ENCODE results near the gene LAYN.

The LAYN gene

DNA sequence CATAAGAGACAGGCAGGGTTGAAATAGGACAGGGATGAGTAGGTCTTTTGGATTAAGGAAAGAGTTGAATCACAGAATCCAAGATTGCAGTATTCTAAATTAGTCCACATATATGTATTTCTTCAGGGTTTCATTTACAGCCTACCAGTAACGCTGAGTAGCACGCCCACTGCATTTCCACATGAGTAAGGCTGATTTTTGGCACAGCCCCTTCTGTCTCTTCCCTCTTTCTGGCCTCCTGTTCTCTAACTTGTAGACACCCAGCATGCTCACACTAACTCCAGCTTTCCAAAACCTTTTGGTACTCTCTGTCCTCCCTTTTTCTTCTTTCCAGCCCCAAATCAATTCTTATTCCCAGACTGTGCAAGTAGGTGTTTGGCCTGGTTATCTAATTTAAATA is 58.0 kb downstream of the LAYN start:
- Histone ChIP-seq H3K27ac (no peak overlapping the region), H3K9me3 (ENCODE audit: low read depth, low read length) (no peaks in the 10 kb centered on the region), H3K36me3 (ENCODE audit: insufficient read depth, low read length) (no peaks in the 10 kb centered on the region), H3K4me3 (no peak overlapping the region; the same call in 1 of the 2 replicates), H3K9ac (ENCODE audit: insufficient read length) (no peak overlapping the region)
- DNase-seq (ENCODE audit: low read depth, low spot score): no peak
- TF ChIP-seq EZH2 (IDR thresholded peaks at IDR 0.05) (no peak), POLR2AphosphoS5 (IDR thresholded peaks at IDR 0.05; ENCODE audit: borderline replicate concordance, low read depth, low read length) (no peak), FOXP2 (optimal IDR thresholded peaks at IDR 0.05; ENCODE audit: control extremely low read depth, extremely low read length, insufficient read depth) (no peak)

DNA sequence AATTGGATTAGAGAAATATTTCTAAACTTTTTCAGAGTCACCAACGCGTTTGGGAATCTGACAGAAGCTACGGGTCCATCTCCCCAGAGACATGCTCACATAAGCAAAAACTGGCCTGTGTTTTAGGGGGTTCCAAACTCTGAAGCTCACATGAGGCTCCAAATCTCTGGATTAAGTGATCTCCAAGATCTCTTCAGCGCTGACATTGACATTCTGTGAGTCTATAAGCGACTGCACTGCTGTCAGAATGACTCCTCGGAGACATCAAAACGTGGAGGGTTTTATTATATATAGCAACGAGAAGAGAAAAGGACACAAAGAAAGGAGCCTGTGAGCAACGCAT is 61.1 kb downstream of the LAYN start:
- Histone ChIP-seq H3K9ac (ENCODE audit: insufficient read length) (peak overlapping the region; percentile 76), H3K27ac (peak overlapping the region; percentile 76; the same call in 1 of the 2 replicates), H3K4me3 (peak overlapping the region; percentile 90), H3K36me3 (ENCODE audit: insufficient read depth, low read length) (no peaks in the 10 kb centered on the region), H3K9me3 (ENCODE audit: low read depth, low read length) (no peaks in the 10 kb centered on the region)
- TF ChIP-seq EZH2 (IDR thresholded peaks at IDR 0.05) (no peak), POLR2AphosphoS5 (IDR thresholded peaks at IDR 0.05; ENCODE audit: borderline replicate concordance, low read depth, low read length) (no peak), FOXP2 (optimal IDR thresholded peaks at IDR 0.05; ENCODE audit: control extremely low read depth, extremely low read length, insufficient read depth) (no peak)
- no peak for DNase-seq (ENCODE audit: low read depth, low spot score)

DNA sequence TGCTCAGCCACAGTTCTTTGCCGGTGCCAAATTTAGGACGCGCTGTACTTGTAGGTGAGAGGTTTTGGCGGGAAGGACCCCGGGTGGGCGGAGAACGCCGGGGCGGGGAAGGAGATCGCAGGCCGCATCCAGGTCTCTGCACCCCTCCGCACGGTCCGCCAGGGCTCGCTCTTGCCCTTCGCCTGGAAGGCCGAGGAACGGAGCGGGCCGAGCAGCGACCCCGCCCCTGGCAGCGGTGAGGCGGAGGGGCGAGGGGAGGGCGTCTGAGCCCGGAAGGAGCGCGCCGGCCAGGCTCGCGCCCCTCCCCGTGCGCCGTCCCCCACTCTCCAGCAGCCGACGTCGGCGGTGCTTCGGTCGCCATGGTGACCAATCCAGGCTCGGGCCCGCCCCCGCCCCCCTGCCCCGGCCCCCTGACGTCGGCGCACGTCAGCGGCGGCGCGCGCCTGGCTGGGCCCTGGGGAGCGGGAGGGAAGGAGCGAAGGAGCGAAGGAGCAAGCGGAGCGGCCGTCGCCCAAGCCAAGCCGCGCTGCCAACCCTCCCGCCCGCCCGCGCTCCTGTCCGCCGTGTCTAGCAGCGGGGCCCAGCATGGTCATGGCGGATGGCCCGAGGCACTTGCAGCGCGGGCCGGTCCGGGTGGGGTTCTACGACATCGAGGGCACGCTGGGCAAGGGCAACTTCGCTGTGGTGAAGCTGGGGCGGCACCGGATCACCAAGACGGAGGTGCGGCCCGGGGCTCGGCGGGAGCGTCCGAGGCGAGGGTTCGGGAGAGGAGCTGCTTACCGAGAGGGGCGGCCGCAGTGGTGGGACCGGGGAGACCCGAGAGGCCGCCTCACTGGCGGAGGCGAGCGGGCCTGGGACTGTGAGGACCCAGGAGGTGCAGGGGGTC is 61.7 kb downstream of the LAYN start, which contains the start of gene SIK2:
TSS of gene SIK2 (plus strand) at position 471 of the 886 bp plus-strand sequence. CDS start at position 586, 115 bp downstream.
- H3K36me3 ChIP-seq (ENCODE audit: insufficient read depth, low read length): no peaks in the 10 kb centered on the region
- H3K27ac ChIP-seq: peak within 1 kb of the TSS; percentile 76; the same call in 1 of the 2 replicates
- peak within 1 kb of the TSS; percentile 84 for H3K9ac ChIP-seq (ENCODE audit: insufficient read length)
- H3K9me3 ChIP-seq (ENCODE audit: low read depth, low read length): no peaks in the 10 kb centered on the region
- peak within 1 kb of the TSS; percentile 90 for H3K4me3 ChIP-seq
- TF ChIP-seq EZH2 (IDR thresholded peaks at IDR 0.05) (no peak), POLR2AphosphoS5 (IDR thresholded peaks at IDR 0.05; ENCODE audit: borderline replicate concordance, low read depth, low read length) (peak; percentile 28; the same call in 1 of the 2 replicates), FOXP2 (optimal IDR thresholded peaks at IDR 0.05; ENCODE audit: control extremely low read depth, extremely low read length, insufficient read depth) (peak; percentile 67)
- no peak for DNase-seq (ENCODE audit: low read depth, low spot score)

DNA sequence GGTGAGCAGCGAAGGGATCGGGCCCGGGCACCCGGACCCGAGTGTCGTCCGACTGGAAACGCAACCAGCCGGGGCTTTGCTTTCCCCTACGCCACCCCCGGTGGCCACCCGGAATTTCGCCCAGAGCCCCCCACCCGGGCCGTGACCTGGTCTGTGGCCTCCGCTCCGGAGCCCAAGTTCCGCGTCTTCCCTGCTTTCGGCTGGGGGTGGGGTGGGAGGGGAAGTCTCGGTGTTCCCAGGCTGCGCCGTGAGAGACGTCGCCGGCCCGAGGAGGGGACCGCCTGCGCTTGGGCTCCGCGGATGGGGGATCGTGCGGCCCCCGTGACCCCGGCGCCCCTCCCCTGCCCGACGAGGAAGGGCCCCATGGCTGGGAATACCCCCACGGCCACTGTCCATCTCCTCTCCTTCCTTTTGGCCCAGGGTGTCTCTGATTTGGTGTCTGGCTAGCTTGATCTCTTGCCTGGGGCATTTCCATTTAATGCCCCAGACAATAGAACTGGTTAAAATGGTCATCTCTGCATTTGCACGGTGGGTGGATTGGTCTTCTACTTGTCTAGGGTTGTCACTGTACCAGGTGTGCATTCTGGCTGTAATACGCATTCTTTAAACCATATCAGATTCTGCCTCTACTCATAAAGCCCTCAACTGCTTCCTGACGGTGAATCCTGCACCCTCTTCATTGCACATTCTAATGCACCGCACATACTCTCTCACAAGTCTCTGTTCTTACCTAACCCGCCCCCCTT is 62.5 kb downstream of the LAYN start:
- TF ChIP-seq FOXP2 (optimal IDR thresholded peaks at IDR 0.05; ENCODE audit: control extremely low read depth, extremely low read length, insufficient read depth) (no peak), EZH2 (IDR thresholded peaks at IDR 0.05) (no peak), POLR2AphosphoS5 (IDR thresholded peaks at IDR 0.05; ENCODE audit: borderline replicate concordance, low read depth, low read length) (no peak)
- Histone ChIP-seq H3K9ac (ENCODE audit: insufficient read length) (peak overlapping the region; percentile 84), H3K4me3 (peak overlapping the region; percentile 90), H3K9me3 (ENCODE audit: low read depth, low read length) (no peaks in the 10 kb centered on the region), H3K27ac (no peak overlapping the region), H3K36me3 (ENCODE audit: insufficient read depth, low read length) (no peaks in the 10 kb centered on the region)
- no peak for DNase-seq (ENCODE audit: low read depth, low spot score)

DNA sequence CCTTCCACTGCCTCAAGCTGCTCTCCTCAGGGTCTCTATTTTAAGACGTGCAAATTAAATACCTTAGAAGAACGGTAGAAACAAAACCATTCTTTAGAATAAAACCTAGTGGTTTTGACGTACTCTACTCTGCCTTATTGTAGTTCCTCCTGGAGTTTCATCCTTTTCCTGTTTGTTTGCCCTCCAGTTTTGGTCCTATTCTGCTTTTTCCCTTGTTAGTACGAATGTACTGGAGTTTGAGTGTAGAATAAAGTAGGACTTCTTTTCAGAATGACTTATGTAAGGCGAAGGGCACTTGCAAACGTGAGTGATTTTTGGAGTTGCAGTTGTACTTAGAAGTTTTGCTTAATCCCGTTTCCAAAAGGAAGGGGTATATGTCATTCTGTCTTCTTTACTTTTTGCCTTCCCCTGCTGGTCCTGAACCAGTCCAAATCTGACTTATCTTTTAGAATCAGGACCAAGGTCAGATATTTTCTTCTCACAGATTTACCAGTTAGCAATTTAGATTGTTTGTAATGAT is 63.2 kb downstream of the LAYN start:
- peak overlapping the region; percentile 84 for H3K9ac ChIP-seq (ENCODE audit: insufficient read length)
- no peak overlapping the region for H3K27ac ChIP-seq
- H3K9me3 ChIP-seq (ENCODE audit: low read depth, low read length): no peaks in the 10 kb centered on the region
- H3K36me3 ChIP-seq (ENCODE audit: insufficient read depth, low read length): no peaks in the 10 kb centered on the region
- H3K4me3 ChIP-seq: peak overlapping the region; percentile 90
- no peak for TF ChIP-seq EZH2 (IDR thresholded peaks at IDR 0.05)
- TF ChIP-seq POLR2AphosphoS5 (IDR thresholded peaks at IDR 0.05; ENCODE audit: borderline replicate concordance, low read depth, low read length): no peak
- TF ChIP-seq FOXP2 (optimal IDR thresholded peaks at IDR 0.05; ENCODE audit: control extremely low read depth, extremely low read length, insufficient read depth): no peak
- no peak for DNase-seq (ENCODE audit: low read depth, low spot score)

DNA sequence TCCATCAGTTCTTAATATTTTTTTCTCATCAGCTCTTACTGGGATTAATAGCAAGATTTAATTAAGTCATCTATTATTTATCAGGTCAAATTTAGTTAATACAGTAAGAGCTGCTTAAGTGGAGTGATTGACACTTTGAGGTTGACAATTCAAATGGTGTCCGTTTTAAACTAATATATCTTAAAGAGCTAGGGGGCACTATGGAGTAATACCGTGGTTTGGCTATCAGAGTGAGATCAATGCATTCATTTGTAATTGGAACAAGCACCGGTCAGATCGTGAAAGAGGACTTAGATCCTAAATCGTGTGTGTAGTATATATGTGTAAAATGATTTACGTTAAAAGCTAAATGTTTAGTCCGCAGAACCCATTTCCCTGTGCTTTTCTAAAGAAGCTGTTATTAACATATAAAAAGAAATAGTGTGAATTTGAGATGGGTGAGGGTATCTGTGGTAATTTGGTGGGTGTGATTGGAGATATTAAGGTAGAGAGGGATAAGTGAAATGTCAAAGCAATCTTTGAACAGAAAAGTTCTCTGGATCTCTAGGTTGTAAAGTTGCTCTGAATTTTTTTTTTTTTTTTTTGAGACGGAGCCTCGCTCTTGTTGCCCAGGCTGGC is 64.0 kb downstream of the LAYN start:
- TF ChIP-seq EZH2 (IDR thresholded peaks at IDR 0.05) (no peak), POLR2AphosphoS5 (IDR thresholded peaks at IDR 0.05; ENCODE audit: borderline replicate concordance, low read depth, low read length) (no peak), FOXP2 (optimal IDR thresholded peaks at IDR 0.05; ENCODE audit: control extremely low read depth, extremely low read length, insufficient read depth) (no peak)
- Histone ChIP-seq H3K9ac (ENCODE audit: insufficient read length) (no peak overlapping the region), H3K9me3 (ENCODE audit: low read depth, low read length) (no peaks in the 10 kb centered on the region), H3K27ac (no peak overlapping the region), H3K4me3 (peak overlapping the region; percentile 90), H3K36me3 (ENCODE audit: insufficient read depth, low read length) (no peaks in the 10 kb centered on the region)
- DNase-seq (ENCODE audit: low read depth, low spot score): no peak

DNA sequence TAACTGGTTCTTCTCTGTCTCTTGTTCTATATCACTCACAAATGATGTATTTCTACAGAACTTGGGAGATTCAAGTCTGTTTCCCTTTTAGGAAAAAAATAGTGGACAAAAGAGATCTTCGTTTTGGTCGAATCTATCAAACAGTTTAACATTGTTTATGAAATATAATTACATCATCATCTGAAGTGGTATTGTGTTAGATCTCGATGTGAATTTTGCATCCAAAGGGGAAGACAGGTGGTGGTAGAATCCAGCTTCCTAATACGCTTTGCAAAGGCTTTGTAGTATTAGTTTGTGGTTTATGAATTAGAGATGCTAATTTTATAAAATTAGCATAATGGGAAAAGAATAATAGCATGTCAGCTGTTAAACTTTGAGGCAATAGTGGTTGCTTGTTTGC is 65.2 kb downstream of the LAYN start:
- H3K4me3 ChIP-seq: no peak overlapping the region
- no peak for TF ChIP-seq POLR2AphosphoS5 (IDR thresholded peaks at IDR 0.05; ENCODE audit: borderline replicate concordance, low read depth, low read length)
- no peak for TF ChIP-seq FOXP2 (optimal IDR thresholded peaks at IDR 0.05; ENCODE audit: control extremely low read depth, extremely low read length, insufficient read depth)
- no peak for TF ChIP-seq EZH2 (IDR thresholded peaks at IDR 0.05)
- peak overlapping the region; percentile 23 for H3K9ac ChIP-seq (ENCODE audit: insufficient read length)
- DNase-seq (ENCODE audit: low read depth, low spot score): no peak
- H3K27ac ChIP-seq: no peak overlapping the region
- H3K36me3 ChIP-seq (ENCODE audit: insufficient read depth, low read length): no peaks in the 10 kb centered on the region
- H3K9me3 ChIP-seq (ENCODE audit: low read depth, low read length): no peaks in the 10 kb centered on the region

All from SK-N-MC (cell line).